K562 (cell line): Measurements from ENCODE around the gene COMTD1. TPM values are rescaled to one million over a fixed set of nuclear protein-coding genes. Genes with fewer than 3 reads are reported as not detected.

ENCODE experiments used
- AFF4 ChIP-seq: sonication (generic); formaldehyde crosslinking; IDR thresholded peaks from 2 replicates; pipeline ENCODE4 v1.8.0; 2023; ENCODE audit warnings: mild to moderate bottlenecking, missing genetic modification reagents
- CBFA2T2 ChIP-seq: fragments of 450-650 bp; conservative IDR thresholded peaks from 2 replicates; pipeline ENCODE4 v1.6.1; 2017; ENCODE audit warnings: mild to moderate bottlenecking
- FOXJ2 ChIP-seq: fragments of 200-800 bp; sonication (Bioruptor generic); IDR thresholded peaks from 2 replicates; pipeline ENCODE4 v1.6.1; 2016; ENCODE audit warnings: missing genetic modification characterization, missing compliant biosample characterization
- KAT8 ChIP-seq: fragments of 450-650 bp; IDR thresholded peaks from 2 replicates; pipeline ENCODE4 v1.6.1; 2016; ENCODE audit warnings: low read depth, mild to moderate bottlenecking
- MECOM ChIP-seq: fragments of 250-450 bp; sonication (Bioruptor Pico); IDR thresholded peaks from 2 replicates; pipeline ENCODE4 v1.8.0; 2022; ENCODE audit warnings: inconsistent platforms
- SIN3A ChIP-seq, 2 experiments: fragments of 150-350 bp in 1 of 2; IDR thresholded peaks; 2 replicates each; pipeline ENCODE4 v1.6.1; 2011 to 2016; ENCODE audit warnings: borderline replicate concordance in 2 of 2, low read depth in 2 of 2, low read length in 2 of 2, mild to moderate bottlenecking in 2 of 2, moderate library complexity in 2 of 2; ENCODE audit not compliant: control insufficient read depth in 1 of 2
- ZBTB40 ChIP-seq, 2 experiments: fragments of 450-650 bp in 1 of 2; sonication (generic) in 1 of 2; formaldehyde crosslinking in 1 of 2; IDR thresholded peaks; 2 replicates each; pipeline versions ENCODE4 v1.7.1 to v1.9.0; 2016 to 2022; ENCODE audit warnings: inconsistent platforms in 1 of 2, mild to moderate bottlenecking in 1 of 2, missing genetic modification reagents in 1 of 2
- polyA plus RNA-seq, 8 experiments: library from polyadenylated mRNA; depleted of rRNA in 4 of 8; stranded (reverse) in 5 of 8; unstranded in 3 of 8; fragments of >200 nt; fragmentation: Nextera tagmentation in 2 of 8; fragmentation: Illumina TruSeq in 1 of 8; extraction: Ambion mirVana in 2 of 8; extraction: Trizol in 1 of 8; gene quantifications; 2 replicates each; pipeline versions ENCODE4 v1.2.1 to v1.2.3, GENCODE V29; 2011 to 2014; ENCODE audit warnings: inconsistent platforms in 1 of 8, missing spikeins in 1 of 8
- total RNA-seq, 7 experiments: library from RNA; depleted of rRNA in 6 of 7; stranded (reverse); fragments of >200 nt in 6 of 7; fragmentation: Illumina TruSeq in 2 of 7; extraction: Trizol in 2 of 7; gene quantifications; 2 replicates each; pipeline versions ENCODE4 v1.2.1 to v1.2.3, GENCODE V29; 2011 to 2021; ENCODE audit warnings: low replicate concordance in 1 of 7
- TF ChIP-seq, protein P1 (sequence below): fragments of 450-650 bp; formaldehyde crosslinking; conservative IDR thresholded peaks from 2 replicates; pipeline ENCODE4 v1.4.0; 2022; ENCODE audit warnings: mild to moderate bottlenecking, missing genetic modification characterization
- TF ChIP-seq, protein P2 (sequence below): fragments of 450-650 bp; IDR thresholded peaks from 2 replicates; pipeline ENCODE4 v1.6.1; 2014; ENCODE audit warnings: low read depth, mild to moderate bottlenecking, moderate library complexity, borderline replicate concordance

Gene COMTD1
- total and polyA plus RNA-seq, 9 of the 15 experiments (the other 6 are each of a cell fraction or from before 2014, with no cell fraction given) = 0.41 to 112 (median 13.7) TPM

GRCh38 chr10:75234017-75234682, 1.6 kb downstream of the COMTD1 start (continued):
- TF ChIP-seq AFF4 (CRISPR knock-in tag) = no peak
- TF ChIP-seq, protein P1, sequence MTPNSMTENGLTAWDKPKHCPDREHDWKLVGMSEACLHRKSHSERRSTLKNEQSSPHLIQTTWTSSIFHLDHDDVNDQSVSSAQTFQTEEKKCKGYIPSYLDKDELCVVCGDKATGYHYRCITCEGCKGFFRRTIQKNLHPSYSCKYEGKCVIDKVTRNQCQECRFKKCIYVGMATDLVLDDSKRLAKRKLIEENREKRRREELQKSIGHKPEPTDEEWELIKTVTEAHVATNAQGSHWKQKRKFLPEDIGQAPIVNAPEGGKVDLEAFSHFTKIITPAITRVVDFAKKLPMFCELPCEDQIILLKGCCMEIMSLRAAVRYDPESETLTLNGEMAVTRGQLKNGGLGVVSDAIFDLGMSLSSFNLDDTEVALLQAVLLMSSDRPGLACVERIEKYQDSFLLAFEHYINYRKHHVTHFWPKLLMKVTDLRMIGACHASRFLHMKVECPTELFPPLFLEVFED = no peak
- TF ChIP-seq KAT8 = no peak
- TF ChIP-seq MECOM (CRISPR knock-in tag) = no peak
- TF ChIP-seq FOXJ2 (tag) = no peak
- TF ChIP-seq CBFA2T2 = no peak
- TF ChIP-seq ZBTB40 (IDR thresholded peaks at IDR 0.05) = peak; percentile 38; the same call in 1 of the 2 replicates
- no peak for TF ChIP-seq ZBTB40 (CRISPR knock-in tag; IDR thresholded peaks at IDR 0.05)
- no peak for TF ChIP-seq SIN3A (IDR thresholded peaks at IDR 0.05; ENCODE audit: borderline replicate concordance in 2 of 2, control insufficient read depth in 1 of 2, low read depth in 2 of 2, low read length in 2 of 2)
- TF ChIP-seq, protein P2, sequence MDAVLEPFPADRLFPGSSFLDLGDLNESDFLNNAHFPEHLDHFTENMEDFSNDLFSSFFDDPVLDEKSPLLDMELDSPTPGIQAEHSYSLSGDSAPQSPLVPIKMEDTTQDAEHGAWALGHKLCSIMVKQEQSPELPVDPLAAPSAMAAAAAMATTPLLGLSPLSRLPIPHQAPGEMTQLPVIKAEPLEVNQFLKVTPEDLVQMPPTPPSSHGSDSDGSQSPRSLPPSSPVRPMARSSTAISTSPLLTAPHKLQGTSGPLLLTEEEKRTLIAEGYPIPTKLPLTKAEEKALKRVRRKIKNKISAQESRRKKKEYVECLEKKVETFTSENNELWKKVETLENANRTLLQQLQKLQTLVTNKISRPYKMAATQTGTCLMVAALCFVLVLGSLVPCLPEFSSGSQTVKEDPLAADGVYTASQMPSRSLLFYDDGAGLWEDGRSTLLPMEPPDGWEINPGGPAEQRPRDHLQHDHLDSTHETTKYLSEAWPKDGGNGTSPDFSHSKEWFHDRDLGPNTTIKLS = peak; percentile 87
